Measurements from ENCODE around the gene LRP3.

Gene LRP3

GRCh38 chr19:33206261-33207039 is 12.3 kb downstream of the LRP3 start:
- H3F3A ChIP-seq (ENCODE audit: insufficient read depth, low read length) = no peaks in the 10 kb centered on the region
- DNase-seq = no peak
- no peaks in the 10 kb centered on the region for H4K20me1 ChIP-seq (ENCODE audit: insufficient read depth, low read length)
- H3K9me2 ChIP-seq (replicated peaks; ENCODE audit: insufficient read depth, low read length) = no peaks in the 10 kb centered on the region
- no peaks in the 10 kb centered on the region for H3K79me2 ChIP-seq (ENCODE audit: low read length)
- TF ChIP-seq EZH2 (optimal IDR thresholded peaks at IDR 0.05; ENCODE audit: low read depth, low read length) (no peak), EZH2phosphoT487 (IDR thresholded peaks at IDR 0.05; ENCODE audit: low read length) (no peak), CTCF (IDR thresholded peaks at IDR 0.05; ENCODE audit: low read length) (no peak)
- no peak overlapping the region for H3K9ac ChIP-seq (ENCODE audit: low read length)
- no peak overlapping the region for H3K4me3 ChIP-seq (ENCODE audit: low read length)
- no peak overlapping the region for H3K4me2 ChIP-seq (ENCODE audit: low read depth, low read length)
- no peaks in the 10 kb centered on the region for H3K36me3 ChIP-seq (replicated peaks; ENCODE audit: insufficient read depth, low read length)
- H3K27me3 ChIP-seq (replicated peaks; ENCODE audit: insufficient read depth, low read length) = peaks cover 20% of the 10 kb centered on the region
- H2AFZ ChIP-seq (ENCODE audit: low read length) = no peak overlapping the region
- no peaks in the 10 kb centered on the region for H3K9me3 ChIP-seq (replicated peaks; ENCODE audit: insufficient read depth, low read length)
- H3K4me1 ChIP-seq (ENCODE audit: low read length) = no peaks in the 10 kb centered on the region
- no peak overlapping the region for H3K27ac ChIP-seq (ENCODE audit: low read length)

GRCh38 chr19:33207040-33207620 is 13.0 kb downstream of the LRP3 start:
- Histone ChIP-seq H3F3A (ENCODE audit: insufficient read depth, low read length) (no peaks in the 10 kb centered on the region), H3K27ac (ENCODE audit: low read length) (no peak overlapping the region), H3K79me2 (ENCODE audit: low read length) (no peaks in the 10 kb centered on the region), H3K4me1 (ENCODE audit: low read length) (no peaks in the 10 kb centered on the region), H2AFZ (ENCODE audit: low read length) (no peak overlapping the region), H3K9ac (ENCODE audit: low read length) (no peak overlapping the region), H3K9me3 (replicated peaks; ENCODE audit: insufficient read depth, low read length) (no peaks in the 10 kb centered on the region), H3K4me3 (ENCODE audit: low read length) (no peak overlapping the region), H3K27me3 (replicated peaks; ENCODE audit: insufficient read depth, low read length) (peaks cover 27% of the 10 kb centered on the region), H3K36me3 (replicated peaks; ENCODE audit: insufficient read depth, low read length) (no peaks in the 10 kb centered on the region), H3K9me2 (replicated peaks; ENCODE audit: insufficient read depth, low read length) (no peaks in the 10 kb centered on the region), H3K4me2 (ENCODE audit: low read depth, low read length) (no peak overlapping the region), H4K20me1 (ENCODE audit: insufficient read depth, low read length) (no peaks in the 10 kb centered on the region)
- DNase-seq = no peak
- no peak for TF ChIP-seq EZH2phosphoT487 (IDR thresholded peaks at IDR 0.05; ENCODE audit: low read length)
- no peak for TF ChIP-seq CTCF (IDR thresholded peaks at IDR 0.05; ENCODE audit: low read length)
- no peak for TF ChIP-seq EZH2 (optimal IDR thresholded peaks at IDR 0.05; ENCODE audit: low read depth, low read length)

GRCh38 chr19:33207903-33208302 is 13.8 kb downstream of the LRP3 start:
- Histone ChIP-seq H3K27me3 (replicated peaks; ENCODE audit: insufficient read depth, low read length) (peaks cover 35% of the 10 kb centered on the region), H4K20me1 (ENCODE audit: insufficient read depth, low read length) (no peaks in the 10 kb centered on the region), H3K4me3 (ENCODE audit: low read length) (no peak overlapping the region), H3K36me3 (replicated peaks; ENCODE audit: insufficient read depth, low read length) (no peaks in the 10 kb centered on the region), H3K9me3 (replicated peaks; ENCODE audit: insufficient read depth, low read length) (no peaks in the 10 kb centered on the region), H3K4me1 (ENCODE audit: low read length) (no peaks in the 10 kb centered on the region), H3K4me2 (ENCODE audit: low read depth, low read length) (no peak overlapping the region), H3K27ac (ENCODE audit: low read length) (no peak overlapping the region), H3K9ac (ENCODE audit: low read length) (no peak overlapping the region), H3K9me2 (replicated peaks; ENCODE audit: insufficient read depth, low read length) (no peaks in the 10 kb centered on the region), H3F3A (ENCODE audit: insufficient read depth, low read length) (no peaks in the 10 kb centered on the region), H3K79me2 (ENCODE audit: low read length) (no peaks in the 10 kb centered on the region), H2AFZ (ENCODE audit: low read length) (no peak overlapping the region)
- no peak for DNase-seq
- no peak for TF ChIP-seq EZH2 (optimal IDR thresholded peaks at IDR 0.05; ENCODE audit: low read depth, low read length)
- TF ChIP-seq EZH2phosphoT487 (IDR thresholded peaks at IDR 0.05; ENCODE audit: low read length) = no peak
- TF ChIP-seq CTCF (IDR thresholded peaks at IDR 0.05; ENCODE audit: low read length) = no peak

All from MM.1S (cell line).